AG04449 (cell line): ENCODE measurements around the gene ITFG1.
A peak's percentile ranks its signal among the peaks of the same experiment; 100 is the strongest.
"Not testable (repeated sequence)": the region's sequence is repeated elsewhere in the genome, so short reads cannot be mapped to it uniquely, and the experiment has no call there.

Experiments used
- CTCF ChIA-PET: fragments of 350-600 bp; formaldehyde crosslinking; extraction: SDS; loops from one replicate; lab custom pipeline; 2021; ENCODE audit warnings: antibody characterized with exemption; lab: Yijun Ruan, JAX
- POLR2A ChIA-PET: fragments of 400-600, 350-600 bp; formaldehyde crosslinking; extraction: SDS; loops from one replicate; lab custom pipeline; 2020; ENCODE audit warnings: antibody characterized with exemption, inconsistent platforms; lab: Yijun Ruan, JAX
- DNase-seq: peaks from one replicate; pipeline ENCODE4 v3.0.0-alpha.2; 2010; ENCODE audit warnings: low read depth, low spot score
- H3K4me3 ChIP-seq: 2 replicates; pipeline ENCODE4 v1.5.1; 2011; ENCODE audit warnings: low read depth, mild to moderate bottlenecking, control low read depth, low read length
- CTCF ChIP-seq: IDR thresholded peaks from one replicate; pipeline ENCODE4 v1.5.1; 2011; ENCODE audit warnings: mild to moderate bottlenecking, moderate library complexity, low read length, control low read depth, inconsistent platforms; ENCODE audit not compliant: insufficient read depth; ENCODE audit errors: missing control alignments

The ITFG1 gene

GRCh38 chr16:47459603-47460002 is 1.3 kb downstream of the ITFG1 start:
- CTCF ChIA-PET: interaction anchor here (0.8 to 1.5 kb wide), 2 partner anchors 316 to 422 kb away, joined by 4 read pairs; partner anchors contain the start of gene NETO2
- POLR2A ChIA-PET: interaction anchor here (1.7 to 2.1 kb wide), 2 partner anchors 16 to 272 kb away, joined by 8 to 10 read pairs; no protein-coding TSS in a partner anchor
- H3K4me3 ChIP-seq: peak overlapping the region; percentile 91
- no peak for DNase-seq
- TF ChIP-seq CTCF: no peak

GRCh38 chr16:47458331-47458730 is 2.5 kb downstream of the ITFG1 start:
- H3K4me3 ChIP-seq: no peak overlapping the region
- ChIA-PET CTCF (interaction anchor here (1.6 kb wide), 1 partner anchor 316 kb away, joined by 5 read pairs; no protein-coding TSS in a partner anchor), POLR2A (no interaction called here)
- no peak for TF ChIP-seq CTCF
- DNase-seq: no peak

- CTCF ChIA-PET: interaction anchor here (0.6 to 1.4 kb wide), 2 partner anchors 44 to 715 kb away, joined by 3 read pairs; no protein-coding TSS in a partner anchor
Observed at GRCh38 chr16:47449788-47450187, 11.1 kb downstream of the ITFG1 start.

GRCh38 chr16:47448830-47449575 is 11.9 kb downstream of the ITFG1 start:
- no peak for TF ChIP-seq CTCF
- ChIA-PET POLR2A (no interaction called here), CTCF (no interaction called here)
- H3K4me3 ChIP-seq: no peak overlapping the region
- no peak for DNase-seq

More at GRCh38 chr16:47449788-47450187, 11.1 kb downstream of the ITFG1 start:
- no peak overlapping the region for H3K4me3 ChIP-seq
- POLR2A ChIA-PET: no interaction called here
- no peak for TF ChIP-seq CTCF
- no peak for DNase-seq

- ChIA-PET POLR2A (no interaction called here), CTCF (interaction anchor here (0.6 kb wide), 1 partner anchor 971 kb away, joined by 4 read pairs; no protein-coding TSS in a partner anchor)
- no peak overlapping the region for H3K4me3 ChIP-seq
- DNase-seq: no peak
- TF ChIP-seq CTCF: no peak
Observed at GRCh38 chr16:47446431-47446830, 14.4 kb downstream of the ITFG1 start.

GRCh38 chr16:47442884-47443283 is 18.0 kb downstream of the ITFG1 start:
- POLR2A ChIA-PET, DNase-seq, CTCF ChIA-PET, H3K4me3 ChIP-seq: not testable (repeated sequence)

- H3K4me3 ChIP-seq, CTCF ChIA-PET, DNase-seq, POLR2A ChIA-PET: not testable (repeated sequence)
Observed at GRCh38 chr16:47440066-47440465, 20.8 kb downstream of the ITFG1 start.

GRCh38 chr16:47434274-47434673 is 26.6 kb downstream of the ITFG1 start:
- H3K4me3 ChIP-seq, POLR2A ChIA-PET, DNase-seq, CTCF ChIA-PET: not testable (repeated sequence)
